HG02610 (cell line): ENCODE data around the gene CRYL1.
A peak's percentile ranks its signal among the peaks of the same experiment; 100 is the strongest.

Experiments used
- ATAC-seq: cut with Tn5 transposase; IDR thresholded peaks from one replicate; pipeline ENCODE4 v1.9.1; 2021; ENCODE audit warnings: mild to moderate bottlenecking, moderate library complexity; ENCODE audit not compliant: unreplicated experiment

The CRYL1 gene

DNA sequence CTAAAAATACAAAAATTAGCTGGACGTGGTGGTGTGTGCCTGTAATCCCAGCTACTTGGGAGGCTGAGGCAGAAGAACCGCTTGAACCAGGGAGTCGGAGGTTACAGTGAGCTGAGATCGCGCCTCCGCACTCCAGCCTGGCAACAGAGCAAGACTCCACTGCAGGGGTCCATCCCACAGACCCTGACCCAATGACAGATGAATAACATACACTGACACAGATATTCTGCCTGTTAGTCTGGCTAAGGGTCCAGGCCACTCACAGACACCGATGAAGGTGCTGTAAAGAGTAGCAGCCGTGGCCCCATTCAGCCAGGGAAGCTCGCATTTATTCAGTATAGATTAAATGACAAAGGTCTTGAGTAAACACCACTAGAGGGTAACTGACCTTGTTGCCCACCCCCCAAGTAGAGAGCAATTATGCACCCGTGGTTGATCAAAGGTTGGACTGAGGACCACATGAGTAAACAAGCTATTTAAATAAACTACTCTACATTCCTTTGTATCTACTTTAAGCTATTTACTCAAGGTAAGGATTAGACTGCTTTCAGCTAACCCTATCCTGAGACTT lies 8.5 kb upstream of the CRYL1 start:
- no peak for ATAC-seq

DNA sequence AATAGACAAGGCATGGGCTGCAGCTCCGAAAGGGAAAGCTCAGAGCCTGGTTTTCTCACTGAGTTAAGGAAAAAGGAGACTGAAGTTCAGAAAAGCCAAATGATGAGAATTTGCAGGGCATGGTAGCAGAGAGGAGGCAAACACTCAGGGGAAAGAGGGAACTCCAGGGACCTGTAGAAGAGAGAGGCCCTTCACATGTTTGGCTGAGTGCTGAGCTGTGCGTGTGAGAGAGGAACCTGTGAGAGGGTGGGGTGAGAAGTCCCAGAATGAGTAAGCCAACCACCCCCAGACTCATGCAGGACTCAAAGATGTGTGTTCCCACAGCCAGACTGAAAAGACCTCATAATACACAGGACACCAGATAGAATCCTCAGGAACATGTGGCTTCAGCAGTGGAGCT lies 2.8 kb upstream of the CRYL1 start:
- peak; percentile 73 for ATAC-seq

DNA sequence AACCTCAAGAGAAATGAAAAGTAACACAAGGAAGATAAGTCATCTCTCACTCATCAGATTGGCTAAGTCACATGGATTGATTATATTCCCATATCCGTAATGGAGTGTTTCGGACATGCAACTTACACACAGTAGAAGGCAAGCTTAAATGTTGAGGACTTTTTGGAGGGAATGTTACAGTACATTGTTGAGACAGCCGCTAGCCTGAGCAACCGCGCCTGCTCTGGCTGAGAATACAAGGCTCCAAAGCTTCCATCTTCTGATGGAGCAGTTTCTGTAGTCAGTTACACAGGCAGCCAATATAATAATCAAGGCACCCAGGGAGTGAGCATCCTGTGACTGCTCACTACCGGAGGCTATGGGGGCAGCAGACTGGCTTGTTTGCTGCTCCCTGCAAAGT lies 1.0 kb upstream of the CRYL1 start:
- no peak for ATAC-seq

DNA sequence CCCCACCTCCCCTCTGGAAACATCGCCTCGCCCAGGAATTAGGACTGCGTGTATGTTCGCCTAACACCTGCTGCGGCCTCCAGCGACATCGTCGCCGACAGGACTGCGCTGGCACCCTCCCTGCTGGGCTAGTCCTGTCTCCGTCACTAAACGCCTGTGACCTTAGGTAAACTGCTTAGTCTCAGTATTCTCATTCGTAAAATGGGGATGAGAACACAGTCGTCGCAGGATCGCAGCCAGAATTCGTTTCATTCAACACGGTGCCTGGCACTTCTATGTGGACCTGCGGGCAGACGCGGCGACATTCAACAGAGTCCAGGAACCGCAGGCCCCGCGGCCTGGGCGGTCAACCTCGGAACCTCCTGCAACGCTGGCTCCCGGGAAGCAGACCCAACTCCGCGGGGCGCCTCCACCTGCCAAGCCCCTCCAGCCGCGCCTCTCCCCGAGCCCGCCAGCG lies 485 bp downstream of the CRYL1 start:
- peak; percentile 3 for ATAC-seq

DNA sequence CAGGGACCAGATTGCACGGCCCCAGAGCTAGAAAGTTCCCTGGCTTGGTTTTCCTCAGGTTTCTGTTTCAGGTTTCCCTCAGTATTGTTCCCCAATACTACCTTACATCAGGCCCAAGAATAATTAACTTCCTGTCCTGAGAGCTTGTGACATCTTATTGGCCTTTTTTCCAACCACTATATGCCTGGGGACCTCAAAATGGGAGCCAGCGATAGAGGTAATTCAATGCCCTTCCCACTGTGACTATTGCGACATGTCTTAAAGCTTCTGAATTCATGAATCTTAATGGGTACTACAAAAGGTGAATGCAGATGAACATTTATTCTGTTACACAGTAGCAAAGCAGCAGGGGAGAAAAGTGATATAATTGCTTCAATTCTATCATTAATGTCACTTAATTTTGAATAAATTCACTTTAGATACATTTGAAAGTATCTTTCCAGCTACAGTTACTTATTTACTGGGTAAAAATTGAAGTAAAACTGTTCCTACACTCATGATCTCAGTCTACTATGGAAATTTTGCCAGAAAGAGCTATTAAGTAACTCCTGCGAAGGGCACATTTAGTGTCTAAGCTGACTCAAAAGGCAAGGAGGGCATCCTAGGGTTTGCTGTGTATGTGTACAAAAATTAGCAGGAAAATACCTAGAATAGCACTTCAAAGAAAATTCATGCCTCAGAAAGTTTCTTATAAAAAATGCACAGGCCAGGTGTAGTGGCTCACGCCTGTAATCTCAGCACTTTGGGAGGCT lies 4.1 kb downstream of the CRYL1 start:
- no peak for ATAC-seq

DNA sequence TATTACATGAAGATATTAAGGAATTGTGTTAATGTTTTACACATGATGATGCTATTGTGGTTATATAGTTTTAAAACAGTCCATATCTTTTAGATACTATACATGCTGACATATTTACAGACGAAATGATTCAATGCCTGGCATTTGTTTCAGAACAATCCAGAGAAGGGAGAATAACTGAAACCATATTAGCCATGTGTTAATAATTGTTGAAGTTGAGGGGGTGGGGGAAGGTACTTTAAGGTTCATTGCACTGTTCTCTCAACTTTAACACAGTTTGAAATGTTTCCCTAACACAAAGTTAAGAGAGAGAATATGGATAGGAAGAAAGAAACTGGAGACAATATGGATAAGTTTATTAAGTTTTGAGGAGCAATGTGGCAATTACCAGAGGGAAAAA lies 5.8 kb downstream of the CRYL1 start:
- ATAC-seq: no peak

DNA sequence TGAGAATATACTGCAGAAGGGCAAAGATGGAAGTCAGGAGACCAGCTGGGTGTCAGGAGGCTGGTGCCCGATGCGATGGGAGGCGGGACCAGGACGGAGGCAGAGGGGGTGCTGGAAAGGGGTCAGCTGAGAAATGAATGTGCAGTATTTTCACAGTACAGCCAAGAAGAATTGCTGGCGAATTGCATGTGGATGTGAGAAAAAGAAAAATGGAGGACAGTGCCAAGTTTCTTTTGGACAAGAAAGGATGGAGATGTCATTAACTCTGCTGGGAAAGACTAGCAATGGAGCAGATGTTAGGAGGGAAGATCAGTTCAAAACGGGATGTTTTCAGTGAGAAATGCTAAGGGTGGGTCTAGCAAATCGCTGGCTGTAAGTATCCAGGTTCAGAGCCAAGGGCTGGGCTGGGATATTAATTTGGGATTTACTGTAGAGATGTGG lies 7.0 kb downstream of the CRYL1 start:
- no peak for ATAC-seq

DNA sequence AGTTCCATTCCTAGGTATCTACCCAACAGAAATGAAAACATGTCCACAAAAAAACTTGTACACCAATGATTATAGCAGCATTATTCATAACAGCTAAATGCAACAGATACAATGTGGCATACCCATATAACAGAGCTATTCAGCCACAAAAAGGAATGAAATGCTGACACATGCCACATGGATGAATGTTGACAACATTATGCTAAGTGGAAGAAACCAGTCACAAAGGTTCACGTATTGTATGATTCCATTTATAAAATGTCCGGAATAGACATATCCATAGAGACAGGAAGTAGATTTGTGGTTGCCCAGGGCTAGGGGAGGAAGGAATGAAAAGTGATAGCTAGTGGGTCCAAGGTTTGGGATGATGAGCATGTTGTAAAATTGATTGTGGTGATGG lies 10.8 kb downstream of the CRYL1 start:
- ATAC-seq: no peak

DNA sequence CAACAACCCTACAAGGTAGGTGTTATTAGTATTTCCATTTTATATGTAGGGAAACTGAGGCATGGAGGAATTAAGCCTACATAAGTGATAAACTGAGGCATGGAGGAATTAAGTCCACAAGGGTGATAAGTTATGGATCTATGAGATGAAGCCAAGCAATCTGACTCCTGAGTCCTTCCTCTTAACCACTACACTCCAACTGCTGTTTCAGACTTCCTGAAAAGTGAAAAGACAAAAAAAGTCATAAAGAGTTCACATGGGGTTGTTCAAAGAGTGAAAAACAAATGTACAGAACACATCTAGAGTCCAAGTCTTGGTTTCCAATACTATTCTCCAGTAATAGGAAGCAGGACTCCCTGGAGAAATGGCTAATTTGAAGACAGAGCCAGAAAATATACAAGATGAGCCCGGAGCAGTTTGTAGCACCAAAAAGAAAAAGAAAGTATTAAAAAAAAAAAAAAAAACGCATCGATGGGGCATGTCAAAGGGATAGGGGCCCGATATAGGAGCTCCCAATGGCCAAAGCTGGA lies 12.1 kb downstream of the CRYL1 start:
- no peak for ATAC-seq

DNA sequence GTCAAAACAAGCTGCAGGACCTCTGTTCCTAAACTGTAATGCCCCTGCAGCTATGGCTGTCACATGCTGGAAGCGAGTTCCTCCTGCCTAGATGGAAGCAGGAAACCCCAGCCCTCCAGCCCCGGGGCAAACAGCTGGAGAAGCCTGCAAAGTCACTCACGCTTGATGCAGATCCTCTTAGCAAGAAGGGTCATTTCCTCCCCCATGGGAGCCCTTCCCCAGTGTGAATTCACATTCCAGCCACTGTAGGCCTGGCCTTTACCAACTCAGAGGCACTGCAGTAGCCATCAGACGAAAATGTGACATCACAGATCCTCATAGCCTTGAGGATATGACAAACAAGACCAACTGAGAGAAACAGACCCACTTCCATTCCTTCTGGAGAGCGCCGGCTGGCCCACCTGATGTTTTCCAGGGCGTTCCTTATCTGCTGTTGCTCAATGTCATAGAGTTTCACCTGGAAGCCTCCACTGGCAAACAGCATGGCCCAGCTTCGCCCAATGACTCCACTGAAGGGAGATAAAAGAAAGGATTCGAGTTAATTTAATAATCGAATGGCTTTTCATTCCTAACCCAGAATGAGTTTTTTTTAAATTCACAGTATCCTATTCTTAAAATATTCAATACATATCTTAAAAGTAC lies 13.5 kb downstream of the CRYL1 start:
- ATAC-seq: no peak

DNA sequence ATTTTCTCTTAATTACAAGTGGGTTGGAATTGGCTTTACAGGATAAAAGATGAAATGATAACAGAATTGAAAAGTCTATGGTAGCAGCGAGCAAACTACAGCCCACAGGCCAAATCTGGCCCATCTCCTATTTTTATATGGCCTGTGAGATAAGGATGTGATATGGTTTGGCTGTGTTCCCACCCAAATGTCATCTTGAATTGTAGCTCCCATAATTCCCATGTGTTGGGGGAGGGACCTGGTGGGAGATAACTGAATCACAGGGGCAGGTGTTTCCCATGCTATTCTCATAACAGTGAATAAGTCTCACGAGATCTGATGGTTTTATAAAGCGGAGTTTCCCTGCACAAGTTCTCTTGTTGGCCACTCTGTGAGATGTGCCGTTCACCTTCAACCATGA lies 19.0 kb downstream of the CRYL1 start:
- no peak for ATAC-seq

DNA sequence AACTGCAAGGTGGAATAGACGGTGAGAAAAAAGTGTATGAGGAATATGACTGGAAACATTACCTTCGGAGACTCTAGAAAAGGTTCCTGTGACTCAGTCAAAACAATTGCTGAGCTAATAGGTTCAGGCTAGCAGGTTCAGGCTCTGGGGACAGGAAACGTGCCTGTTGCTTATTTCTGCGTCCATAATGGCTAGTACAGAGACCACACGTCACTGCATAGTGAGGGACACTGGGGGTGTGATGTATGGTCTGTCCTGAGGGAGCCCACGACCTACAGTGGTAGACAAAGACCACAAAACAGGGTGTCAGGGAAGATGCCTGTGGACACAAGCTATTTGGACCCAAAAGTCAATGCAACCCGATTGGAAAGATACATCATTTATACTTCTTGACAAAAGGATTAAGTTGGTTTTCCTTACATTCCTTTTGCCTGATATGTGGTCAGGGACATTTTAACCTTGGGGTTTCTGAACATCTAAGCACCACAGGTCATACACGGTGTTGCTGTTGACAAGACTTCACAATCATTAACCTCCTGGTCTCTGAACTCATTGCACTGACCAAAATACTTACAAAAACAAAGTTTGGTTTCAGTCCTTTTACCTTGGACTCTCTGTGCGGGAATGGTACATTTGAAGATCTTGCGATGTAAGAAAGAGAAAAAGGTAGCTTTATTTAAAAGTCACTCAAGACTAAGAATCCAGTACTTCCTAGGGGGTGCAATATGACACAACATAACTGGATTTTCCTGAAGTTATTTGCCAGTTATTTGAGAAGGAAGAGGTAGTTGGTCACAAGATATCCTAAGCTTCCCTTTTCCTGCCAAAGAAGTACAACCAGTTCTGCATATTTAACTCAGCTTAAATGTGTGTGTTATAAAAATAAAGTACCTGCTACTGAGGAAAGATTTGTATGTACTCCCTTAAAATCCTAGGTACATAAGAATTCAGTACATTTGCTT lies 20.0 kb downstream of the CRYL1 start:
- ATAC-seq: no peak

DNA sequence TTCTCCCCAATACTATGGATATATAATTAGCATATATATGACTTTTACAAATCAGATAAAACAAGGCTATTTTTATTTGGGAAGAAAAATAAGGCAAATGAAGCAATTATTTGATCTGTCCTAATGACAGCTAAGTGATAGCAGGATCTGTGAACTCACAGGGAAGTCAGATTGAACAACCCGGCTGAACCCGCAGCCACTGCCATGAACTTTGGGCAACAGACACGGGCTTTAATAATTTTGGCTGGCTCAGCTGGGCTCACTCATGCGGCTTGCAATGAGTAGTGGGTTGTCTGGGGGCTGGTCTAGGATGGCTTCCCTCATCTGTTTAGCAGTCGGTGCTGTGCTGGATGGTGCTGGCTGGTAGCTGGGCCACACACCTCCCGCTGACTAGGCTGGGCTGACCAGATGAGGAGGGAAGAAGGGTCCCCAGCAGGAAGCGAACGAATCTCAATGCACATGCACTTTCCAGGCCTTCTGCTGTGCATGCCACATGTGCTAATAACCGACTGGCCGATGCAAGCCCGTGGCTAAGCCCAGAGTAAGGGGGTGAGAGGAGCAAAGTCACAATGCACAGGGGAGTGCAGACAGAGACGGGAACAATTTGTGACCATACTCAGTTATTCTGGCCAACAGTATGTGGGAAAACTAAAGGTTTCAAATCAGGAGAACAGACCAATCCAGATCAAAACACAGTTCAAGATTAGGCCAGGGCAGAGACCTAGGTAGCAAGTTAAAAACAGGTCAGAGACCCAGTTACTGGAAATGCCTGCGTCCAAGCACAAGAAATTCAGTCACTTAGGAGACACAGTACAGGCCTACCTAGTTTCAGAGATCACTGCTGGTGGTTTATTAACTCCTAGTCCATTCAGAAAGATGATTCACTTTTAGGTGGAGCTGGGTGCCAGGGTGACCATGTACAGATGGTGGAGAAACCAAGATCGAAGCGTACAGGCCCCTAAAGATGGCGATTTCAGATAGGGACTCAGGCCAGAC lies 22.3 kb downstream of the CRYL1 start:
- no peak for ATAC-seq

DNA sequence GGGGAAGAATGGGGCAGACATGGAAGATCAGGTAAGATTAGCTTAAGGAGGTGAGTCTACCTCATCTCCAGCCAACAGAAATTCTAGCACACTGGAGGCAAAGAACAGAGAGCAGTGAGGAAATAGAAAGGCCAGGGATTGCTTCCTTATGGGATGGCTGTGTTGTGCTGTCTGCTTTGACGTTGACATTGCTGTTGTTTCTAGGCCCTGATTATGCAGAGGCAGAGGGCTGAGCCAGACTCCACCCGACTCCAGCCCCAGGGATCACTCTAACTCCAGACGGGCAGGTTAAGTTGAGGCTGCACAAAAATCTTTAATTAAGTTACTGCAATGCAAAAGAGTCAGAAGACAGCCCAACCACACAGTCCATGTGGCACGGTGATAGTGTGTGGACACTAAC lies 24.1 kb downstream of the CRYL1 start:
- no peak for ATAC-seq

DNA sequence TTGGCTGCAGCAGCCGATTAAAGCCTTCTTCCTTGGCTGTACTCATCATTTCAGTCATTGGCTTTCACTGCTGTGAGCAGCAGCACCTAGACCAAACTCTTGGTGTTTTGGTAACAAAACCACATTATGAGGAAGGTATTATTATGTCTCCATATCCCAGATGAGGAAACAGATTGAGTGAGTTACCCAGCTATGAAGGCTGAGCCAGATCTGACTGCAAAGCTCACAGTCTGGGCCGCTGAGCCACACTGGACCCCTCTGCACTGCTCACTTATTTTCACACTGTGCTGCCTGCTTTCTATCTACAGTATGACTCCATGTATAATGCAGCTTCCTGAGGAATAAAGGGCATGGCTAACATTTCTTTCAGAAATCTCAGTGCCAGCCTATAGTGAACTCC lies 24.5 kb downstream of the CRYL1 start:
- ATAC-seq: no peak

DNA sequence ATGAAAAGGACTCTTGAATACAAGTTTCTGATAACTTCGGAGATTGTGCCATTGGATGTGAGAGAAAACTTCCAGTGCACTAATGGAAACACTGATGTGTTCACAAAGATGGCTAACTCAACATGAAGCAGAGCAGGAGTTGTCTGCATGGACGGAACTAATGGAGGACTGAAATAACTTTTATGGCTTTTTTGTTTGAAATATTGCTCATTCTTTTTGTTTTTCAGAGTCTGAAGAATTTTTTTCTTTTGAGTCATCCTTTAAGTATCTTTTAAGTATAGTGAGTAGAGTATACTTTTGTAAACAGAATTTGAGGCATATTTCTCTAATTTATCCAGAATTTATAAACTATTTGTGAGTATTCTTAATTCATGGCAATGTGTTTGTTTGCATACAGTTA lies 25.7 kb downstream of the CRYL1 start:
- no peak for ATAC-seq

DNA sequence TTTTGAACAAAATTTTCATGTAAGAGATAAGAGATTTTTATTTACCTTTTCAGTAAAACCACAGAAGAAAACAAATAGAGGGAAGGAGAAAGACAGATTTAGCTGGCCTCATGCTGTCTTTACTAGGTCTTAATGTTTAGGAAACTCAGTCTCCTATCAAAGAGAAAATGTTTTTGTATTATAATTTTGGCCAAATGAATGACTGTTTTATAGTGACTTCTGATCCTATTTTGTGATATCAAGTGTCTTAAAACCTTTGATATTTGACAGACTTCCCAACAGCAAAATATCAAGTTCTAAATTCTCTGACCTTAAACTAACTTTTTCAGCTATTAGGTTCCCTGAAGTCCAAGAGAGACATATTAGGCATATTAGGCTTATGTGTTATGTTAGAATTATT lies 27.0 kb downstream of the CRYL1 start:
- no peak for ATAC-seq

DNA sequence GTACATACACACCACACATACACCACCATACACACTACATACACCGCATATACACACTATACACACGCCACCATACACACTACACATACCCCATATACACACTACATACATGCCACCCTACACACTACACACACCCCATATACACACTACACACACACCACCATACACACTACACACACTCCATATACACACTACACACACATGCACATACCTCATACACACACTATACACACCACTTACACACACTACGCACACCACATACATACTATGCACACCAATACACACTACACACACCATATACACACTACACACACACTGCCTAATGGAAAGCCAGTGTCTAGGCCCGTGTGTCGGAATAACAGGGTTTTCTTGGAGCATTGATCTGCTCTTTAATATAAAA lies 27.5 kb downstream of the CRYL1 start:
- ATAC-seq: no peak

DNA sequence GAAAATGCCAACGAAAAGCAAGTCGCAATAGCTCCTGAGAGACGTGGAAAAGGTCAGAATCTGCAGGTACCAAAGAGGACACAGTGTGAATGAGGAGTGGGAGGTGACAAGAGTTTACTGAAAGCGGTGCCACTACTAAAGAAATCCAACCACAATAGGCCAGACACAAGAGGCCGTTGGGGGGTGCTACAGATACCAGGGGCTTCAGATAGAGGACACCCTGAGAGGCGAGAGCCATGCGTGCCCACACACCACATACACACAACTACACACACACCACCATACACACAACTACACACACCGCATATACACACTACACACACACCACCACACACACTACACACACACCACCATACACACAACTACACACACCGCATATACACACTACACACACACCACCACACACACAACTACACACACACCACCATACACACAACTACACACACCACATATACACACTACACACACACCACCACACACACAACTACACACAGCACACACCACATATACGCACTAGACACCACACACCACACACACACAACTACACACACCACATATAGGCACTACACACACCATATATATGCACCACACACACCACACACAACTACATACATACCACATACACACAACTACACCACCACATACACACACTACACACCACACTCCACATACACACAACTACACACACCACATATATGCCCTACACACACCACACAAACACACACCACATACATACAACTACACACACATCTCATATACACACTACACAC lies 28.5 kb downstream of the CRYL1 start:
- no peak for ATAC-seq
